Activated CD8-positive, alpha-beta memory T cell treated with anti-CD3 and anti-CD28 coated beads, Interleukin-2, amount 50 U/mL, for 4 hours (primary cell): ENCODE measurements around the gene UCK2.

ENCODE experiments used
- DNase-seq: peaks from one replicate; pipeline ENCODE4 v3.0.0-alpha.2; 2020

Gene UCK2

DNA sequence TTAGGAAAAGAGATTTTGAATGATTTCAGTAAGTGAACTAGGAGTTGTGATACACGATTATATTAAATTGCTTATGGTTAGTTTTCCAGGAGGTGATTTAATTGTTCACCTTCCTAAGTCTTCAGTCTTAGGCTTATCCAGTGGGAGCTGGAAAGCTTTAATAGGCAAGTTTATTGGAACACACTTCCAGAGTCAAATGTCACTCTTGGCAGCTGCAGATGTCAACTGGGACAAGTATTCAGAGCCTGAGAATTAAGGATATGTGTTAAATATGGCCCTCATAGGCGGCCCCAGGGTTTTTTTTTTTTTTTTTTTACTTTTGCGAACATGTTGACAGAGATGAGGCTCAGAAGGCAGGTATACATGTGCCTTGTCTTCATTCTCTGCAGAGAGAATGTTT is 29.2 kb downstream of the UCK2 start:
- DNase-seq, result no peak

DNA sequence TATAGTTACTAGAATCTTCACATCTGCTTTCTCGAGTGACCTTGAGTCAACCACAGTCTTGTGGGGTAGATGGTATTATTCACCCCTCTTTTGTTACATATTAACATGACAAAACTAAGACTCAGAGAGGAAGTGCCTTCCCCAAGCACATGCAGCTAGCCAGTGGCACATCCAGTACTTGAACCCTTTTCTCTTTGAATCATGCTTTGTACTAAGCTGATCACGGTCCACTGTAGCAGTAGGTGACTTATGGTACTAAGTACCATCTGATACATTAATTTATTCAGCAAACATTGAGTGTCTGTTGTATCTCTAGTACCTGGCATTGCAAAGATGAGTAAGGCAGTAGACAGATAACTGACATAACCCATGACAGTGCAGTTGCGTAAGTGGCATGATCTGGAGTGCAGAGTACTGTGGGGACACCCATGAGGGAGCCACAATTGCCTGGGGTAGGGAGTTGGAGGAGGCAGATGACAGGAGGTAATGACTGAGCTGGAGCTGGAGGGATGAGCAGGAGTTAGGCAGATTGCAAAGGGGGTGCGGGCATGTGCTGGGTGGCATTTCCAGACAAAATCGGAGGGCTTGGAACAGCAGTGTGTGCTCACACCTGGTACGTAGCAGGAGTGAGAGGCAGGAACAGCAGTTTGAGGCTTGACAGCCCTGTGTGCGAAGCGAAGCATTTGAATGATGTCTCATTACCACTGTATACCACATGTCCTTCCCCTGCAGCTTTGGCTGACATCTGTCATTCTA is 29.8 kb downstream of the UCK2 start:
- DNase-seq, result no peak

DNA sequence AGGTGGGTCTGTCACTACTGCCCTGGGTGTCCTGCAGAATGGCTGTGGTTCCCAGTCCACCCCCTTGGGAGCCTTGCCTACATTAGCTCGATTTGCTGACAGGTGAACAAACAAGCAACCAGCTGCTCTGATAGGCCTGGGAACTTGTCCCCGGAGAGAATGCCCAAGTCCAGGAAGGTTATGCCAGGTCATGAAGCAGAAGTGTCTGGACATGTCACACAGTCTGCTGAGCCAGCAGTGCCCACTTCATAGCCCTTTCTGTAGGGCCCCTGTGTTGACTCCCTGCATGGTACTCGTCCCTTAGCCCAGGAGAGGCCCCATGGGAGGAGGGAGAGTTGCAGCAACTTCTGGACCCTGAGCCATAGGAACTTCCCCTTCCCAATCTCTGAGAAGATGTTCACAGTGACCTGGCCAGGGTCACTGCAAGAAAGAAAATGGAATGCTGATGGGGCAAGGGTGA is 31.0 kb downstream of the UCK2 start:
- no peak for DNase-seq

DNA sequence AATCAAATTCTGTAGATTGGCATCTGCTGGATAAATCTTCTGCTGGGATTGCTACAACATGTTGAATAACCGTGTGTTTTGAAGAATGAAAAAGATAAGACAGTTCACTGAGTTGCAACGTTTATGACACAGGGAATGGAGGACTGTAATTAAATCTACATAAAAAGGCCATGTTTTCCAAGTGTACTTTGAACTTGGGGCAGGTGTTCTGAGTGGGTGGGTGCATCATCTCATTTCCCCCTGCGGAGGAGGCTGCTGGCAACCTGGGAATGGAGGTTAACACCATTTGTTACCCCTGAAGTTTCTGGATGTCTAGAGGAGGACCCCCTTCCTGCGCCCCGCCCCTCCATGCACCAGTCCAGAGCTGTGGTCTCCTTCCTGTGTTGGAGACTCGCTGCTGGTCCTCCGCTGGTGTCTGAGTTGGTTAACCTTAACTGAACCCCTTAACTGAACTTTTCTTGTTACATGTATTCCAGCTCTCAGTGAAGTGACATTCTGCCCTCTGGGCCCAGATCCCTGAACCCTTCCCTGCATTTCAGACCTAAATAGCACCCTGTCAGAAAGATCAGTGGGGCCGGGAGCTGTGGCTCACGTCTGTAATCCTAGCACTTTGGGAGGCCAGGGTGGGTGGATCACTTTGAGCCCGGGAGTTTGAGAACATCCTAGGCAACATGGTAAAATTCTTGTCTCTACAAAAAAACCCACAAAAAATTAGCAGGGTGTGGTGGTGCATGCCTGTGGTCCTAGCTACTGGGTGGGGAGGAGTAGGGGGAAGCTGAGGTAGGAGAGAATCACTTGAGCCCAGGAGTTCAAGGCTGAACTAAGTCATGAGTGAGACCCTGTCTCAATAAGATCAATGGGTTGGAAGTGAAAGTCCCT is 31.8 kb downstream of the UCK2 start:
- no peak for DNase-seq

DNA sequence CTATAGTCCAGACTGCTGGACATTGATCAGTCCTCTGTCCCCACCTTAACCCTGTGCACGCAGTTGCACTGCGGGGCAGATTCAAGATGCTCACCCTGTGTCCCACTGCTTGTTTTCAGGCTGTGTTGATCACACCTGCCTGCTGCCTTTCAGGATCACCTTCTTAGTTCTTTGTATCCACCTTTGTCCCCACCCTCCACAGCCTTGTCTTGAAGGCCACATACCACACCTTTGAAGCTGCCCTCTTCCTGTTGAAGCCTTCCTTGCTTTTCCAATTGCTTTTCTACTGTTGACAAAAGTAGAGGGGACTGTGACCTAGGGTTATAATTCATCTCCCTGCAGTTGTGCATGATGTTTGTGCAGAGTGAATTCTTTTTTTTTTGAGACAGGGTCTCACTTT is 32.7 kb downstream of the UCK2 start:
- DNase-seq, result no peak

DNA sequence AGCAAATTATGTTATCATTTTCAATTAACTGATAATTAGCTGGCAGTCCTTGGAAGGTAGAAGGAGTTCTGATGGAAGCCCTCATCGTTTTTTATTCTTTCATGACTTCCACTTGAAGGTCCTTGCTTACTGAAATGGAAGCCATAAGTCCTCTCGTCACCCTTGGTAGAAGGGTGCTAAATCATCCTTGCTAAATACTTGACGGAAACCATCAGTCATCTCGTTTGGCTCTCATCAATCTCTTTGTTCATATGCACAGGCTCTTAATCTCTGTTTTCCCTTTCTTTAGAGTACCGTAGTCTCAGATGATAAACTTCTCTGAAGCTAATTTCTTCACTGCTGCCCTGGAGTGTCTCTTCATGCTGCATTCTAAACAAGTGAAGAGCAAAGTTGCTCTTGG is 34.5 kb downstream of the UCK2 start:
- no peak for DNase-seq

DNA sequence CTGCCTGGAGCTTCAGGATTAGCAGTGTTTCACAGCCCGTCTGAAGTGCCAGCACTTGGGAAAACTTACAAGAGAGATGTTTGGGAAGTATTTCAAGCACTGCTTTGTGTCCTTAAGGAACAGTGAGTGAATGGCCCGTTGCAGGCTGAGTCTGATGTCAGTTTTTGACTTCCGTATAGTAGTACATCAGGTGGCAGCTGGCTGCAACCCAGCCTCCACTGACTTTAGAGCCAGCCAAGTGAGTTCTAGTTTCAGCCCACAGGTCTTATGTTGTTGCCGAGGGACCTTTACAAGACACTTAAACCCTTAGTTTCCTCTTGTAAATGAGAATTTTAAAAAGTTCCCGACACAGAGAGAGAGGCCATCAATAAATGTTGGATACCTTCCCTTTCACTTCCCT is 35.0 kb downstream of the UCK2 start:
- DNase-seq, result no peak

DNA sequence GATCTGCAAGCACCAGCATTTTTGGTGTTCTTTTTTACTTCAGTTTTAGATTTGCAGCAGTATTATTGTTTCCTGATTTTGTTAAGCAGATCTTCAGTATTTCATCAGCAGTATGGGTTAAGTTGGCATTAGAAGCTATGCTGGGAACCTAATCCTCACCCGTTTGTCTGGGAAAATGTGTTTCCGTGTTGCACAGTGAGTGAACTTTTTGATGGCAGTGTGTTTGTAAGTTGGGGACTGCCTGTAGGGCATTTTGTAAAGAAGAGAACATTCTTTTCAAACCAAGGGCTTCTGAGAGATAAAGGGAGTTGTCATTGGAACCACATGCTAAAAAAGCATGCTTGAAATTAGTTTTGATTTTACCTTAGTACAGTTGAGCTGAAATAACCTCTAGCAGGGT is 35.9 kb downstream of the UCK2 start:
- DNase-seq, result no peak

DNA sequence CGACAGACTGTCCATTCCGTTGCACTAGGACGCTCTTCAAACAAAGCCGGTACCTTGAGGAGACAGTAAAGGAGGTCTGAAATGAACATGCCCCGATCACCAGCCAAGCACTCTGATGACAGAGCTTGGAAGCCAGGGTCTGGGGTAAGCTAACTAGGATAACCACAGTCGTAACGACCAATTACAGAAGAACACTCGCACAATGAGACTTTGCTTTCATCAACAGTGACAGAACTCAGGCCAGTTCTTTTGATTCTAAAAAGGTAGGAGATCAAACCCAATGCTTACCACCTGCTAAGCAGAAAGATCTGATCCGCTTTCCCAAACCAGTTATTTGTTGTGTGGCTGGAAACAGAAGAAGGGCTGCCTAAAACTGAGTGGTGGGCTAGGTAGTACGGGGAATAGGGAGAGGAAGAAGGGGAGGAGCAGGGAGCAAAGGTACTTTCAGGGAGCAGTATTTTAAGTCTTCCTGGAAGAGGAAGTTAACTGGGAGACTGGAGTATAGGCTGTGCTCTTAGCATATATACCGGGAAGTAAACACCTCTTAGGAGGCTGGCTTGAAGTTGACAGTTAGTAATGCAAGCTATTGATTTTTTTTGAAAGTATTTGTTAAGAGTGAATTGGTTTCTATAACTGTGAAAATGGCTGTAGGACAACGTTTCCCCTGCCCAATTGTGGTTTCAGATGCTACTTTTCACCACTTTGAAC is 38.4 kb downstream of the UCK2 start:
- DNase-seq, result no peak

DNA sequence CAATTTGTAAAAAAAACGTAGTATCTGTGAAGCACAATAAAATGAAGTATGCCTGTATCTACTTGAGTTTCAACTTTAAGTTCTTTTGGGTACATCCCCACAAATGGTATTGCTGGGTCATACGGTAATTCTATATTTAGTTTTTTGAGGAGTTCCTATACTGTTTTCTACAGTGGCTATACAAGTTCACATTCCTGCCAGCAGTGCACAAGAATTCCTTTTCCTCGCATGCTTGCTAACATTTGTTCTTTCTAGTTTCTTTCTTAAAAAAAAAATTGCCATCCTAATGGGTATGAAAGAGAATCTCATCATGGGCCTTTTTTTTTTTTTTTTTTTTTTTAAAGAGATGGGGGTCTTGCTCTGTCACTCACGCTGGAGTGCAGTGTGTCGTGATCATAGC is 41.9 kb downstream of the UCK2 start:
- DNase-seq, result no peak

DNA sequence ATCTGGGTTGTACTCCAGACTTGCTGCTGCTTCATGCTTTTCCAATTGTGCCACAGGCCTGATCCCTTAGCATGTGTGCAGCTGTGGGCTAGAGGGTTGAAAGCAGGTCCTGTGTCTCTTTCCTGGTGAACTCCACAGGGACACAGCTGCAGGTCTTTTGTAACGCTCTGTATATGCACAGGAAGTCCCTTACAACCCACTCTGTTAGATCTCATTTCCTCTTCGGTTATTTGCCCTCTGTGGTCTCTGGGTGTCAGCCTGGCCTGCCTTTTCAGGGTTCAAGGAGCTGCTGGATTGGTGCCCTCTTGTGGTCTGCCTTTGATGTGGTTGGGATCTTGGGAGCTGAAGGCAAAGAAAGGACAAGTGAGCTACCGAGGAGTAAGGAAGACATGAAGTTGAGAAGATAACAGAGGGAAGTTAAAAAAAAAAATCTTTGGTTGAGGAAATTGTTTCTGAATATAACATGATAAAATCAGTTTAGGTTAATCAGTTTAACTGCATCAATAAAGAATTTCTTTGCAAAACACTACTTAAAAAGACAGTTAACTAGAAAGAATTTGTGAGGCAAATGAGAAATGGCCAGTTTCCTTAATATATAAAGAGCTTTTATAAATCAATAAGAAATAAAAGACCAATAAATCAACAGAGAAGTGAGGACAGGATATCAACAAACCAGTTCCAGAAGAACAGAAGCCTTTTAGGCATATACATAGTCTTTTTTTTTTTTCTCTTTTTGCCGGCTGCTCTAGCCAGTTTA is 44.1 kb downstream of the UCK2 start:
- DNase-seq, result peak; percentile 49

DNA sequence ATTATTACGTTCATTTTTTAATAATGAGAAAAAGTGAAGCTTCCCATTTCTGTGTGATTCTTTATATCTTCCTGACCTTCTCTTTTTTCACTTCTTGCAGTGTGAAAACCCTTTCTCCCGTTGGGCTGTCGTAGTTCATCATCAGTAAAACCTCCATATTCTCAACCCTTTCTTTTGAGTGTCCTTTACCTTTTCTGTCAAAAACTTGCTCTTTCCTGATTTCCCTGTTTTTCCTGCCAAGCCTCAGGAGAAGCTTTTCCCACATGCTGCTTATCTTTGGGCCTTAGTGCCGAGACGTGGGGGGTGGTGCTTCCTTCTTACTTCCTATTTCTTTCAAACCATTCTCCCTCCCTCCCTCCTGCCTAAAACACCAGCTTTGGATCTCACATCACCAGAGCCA is 46.1 kb downstream of the UCK2 start:
- DNase-seq, result no peak

DNA sequence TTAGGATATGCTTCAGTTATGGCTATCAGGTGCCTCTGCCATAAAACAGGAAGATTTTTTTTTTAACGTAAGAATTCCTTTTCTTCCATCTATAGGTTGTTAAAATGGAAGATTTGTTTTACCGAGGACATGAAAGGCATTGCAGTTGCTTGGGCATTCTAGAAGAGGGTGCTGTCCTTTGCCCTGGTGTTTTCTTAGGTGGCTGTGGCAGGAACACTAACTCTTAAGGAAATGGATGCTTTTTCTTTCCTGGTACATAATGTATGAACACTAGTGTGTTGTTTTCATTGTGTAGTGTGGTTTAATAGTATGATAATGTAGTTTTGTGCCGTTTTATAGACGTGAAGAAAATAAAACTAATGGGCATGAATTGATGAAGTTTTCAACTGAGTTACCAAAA is 47.2 kb downstream of the UCK2 start:
- no peak for DNase-seq

DNA sequence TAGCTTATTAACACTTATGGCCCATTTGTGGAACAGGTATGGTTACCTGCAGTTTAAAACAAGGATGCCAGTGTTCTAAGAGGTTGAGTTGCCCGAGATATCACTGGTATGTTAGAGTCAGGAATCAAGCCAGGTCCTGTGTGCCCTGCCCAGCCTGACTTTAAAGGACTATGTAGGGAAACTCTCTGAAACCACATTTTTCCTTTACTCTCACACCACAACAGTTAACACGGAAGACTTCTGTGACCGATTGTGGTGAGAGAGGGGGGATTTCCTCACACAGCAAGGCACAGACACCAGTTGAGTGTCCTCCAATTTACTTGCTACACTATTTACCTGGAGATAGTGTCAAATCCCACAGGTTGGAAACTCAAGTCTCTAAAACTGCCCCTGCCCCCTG is 47.8 kb downstream of the UCK2 start:
- no peak for DNase-seq

DNA sequence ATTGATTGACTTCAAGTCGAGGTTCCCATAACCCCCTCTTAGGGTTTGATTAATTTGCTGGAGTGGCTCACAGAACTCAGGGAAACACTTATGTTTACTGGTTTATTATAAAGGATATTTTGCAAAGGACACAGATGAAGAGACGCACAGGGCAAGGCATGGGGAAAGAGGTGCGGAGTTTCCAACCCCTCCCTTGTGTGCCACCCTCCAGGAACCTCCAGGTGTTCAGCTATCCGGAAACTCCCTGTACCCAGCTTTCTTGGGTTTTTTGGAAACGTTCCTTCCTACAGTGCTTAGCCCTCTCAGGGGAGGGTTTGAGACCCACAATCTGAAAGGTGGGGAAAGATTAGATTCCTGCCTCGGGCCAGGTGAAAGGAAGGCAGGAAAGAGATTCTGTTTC is 48.2 kb downstream of the UCK2 start:
- no peak for DNase-seq

DNA sequence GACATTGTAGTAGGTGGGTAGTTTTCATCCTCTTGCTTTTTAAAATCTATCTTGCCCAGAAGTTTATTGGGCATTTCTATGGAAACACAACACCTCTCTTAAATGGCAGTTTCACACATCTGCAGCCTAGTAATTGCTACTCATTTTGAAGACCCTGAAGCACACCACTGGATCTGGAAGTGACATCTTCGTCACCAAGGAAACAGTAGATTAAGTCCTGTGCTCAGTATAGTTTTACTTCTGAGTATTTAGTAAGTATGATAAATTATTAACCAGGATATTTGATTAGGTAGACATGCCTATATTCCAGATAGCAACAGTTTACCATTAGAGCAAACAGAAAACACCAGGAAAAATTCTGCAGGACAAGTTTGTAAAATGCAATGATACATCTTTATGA is 48.7 kb downstream of the UCK2 start:
- DNase-seq, result no peak

DNA sequence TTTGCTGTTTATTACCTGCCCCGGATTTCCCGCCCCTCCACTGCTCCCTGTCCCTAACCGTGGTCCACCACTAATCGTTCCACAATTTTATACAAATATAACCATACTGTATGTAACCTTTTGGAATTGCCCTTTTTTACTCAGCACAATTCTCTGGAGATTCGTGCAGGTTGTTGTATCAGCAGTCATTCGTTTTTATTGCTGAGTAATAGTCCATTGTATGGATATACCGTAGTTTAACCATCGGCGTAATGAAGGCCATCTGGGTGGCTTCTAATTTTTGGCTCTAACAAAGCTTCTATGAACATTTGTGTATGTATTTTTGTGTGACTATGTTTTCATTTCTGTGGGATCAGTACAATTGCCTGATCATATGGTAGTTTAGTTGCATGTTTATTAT is 50.0 kb downstream of the UCK2 start:
- DNase-seq, result no peak

DNA sequence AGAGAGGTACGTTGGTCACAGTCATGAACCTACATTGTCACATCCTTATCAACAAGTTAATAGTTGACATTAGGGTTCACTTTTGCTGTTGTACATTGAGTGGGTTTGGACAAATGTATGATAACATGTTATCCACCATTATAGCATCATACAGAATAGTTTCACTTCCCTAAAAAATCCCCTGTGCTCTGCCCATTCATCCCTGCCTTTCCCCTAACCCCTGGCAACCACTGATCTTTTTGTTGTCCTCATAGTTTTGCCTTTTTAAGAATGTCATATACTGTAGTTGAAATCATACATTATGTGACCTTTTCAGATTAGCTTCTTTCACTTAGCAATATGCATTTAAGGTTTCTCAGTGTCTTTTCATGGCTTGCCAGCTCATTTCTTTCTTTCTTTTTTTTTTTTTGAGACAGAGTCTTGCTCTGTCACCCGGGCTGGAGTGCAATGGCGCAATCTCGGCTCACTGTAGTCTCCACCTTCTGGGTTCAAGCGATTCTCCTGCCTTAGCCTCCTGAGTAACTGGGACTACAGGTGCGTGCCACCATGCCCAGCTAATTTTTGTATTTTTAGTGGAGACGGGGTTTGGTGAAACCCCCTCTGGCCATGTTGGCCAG is 50.6 kb downstream of the UCK2 start:
- DNase-seq, result no peak

DNA sequence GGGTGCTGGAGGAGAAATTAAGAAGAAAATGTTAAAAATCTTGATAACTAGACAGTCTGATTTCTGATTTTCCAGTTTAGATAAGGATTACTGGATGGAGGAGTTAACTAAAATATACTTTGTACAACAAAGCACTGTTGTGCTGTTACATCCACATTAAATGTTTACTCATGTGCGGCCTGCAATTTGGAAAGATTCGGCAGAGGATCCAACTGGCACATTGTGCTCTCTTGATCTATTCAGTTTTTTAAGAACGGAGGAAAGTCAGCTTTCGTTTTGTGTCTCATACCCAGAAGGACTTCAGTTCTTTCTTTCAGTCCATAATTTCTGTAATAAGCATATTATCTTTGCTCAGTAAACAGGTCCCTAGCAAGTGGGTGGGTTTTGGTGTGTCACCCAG is 52.5 kb downstream of the UCK2 start:
- DNase-seq, result no peak

DNA sequence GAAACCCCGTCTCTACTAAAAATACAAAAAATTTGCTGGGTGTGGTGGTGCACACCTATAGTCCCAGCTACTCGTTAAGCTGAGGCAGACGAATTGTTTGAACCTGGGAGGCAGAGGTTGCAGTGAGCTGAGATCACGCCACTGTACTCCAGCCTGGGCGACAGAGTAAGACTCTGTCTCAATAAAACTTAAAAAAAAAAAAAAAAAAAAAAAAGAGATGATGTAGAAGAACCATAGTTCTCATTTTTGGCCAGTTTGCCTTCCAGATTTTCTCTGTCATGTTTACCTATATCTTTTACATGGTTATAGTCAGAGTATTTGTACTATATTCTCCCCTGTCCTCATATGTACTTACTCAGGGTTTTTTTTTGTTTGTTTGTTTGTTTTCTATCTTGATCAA is 53.6 kb downstream of the UCK2 start:
- DNase-seq, result no peak

DNA sequence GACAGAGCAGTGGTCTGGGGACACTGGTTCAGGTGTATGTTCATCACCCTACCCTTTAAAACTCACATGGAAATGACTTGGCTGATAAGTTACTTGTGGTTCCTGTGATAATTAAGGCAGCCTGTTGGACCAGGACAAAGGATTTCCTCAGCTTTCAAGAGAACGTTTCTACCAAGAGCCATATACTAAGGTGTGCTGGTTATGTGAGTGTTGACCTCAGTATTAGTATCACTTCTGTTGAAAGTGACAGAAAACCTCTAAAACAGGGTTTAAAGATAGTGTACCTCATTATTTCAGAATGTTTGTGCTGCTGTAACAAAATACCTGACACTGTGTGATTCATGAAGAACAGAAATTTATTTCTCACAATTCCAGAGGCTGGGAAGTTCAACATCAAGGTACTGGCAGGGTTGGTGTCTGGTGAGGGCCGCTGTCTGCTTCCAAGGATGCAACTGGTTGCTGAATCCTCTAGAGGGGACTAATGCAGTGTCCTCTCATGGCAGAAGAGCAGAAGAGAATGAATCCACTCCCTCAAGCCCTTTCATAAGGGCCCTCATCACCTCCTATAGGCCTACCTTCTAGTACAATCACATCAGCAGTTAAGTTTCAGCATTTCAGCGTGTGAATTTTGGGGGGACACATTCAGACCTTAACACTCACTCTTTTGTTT is 54.9 kb downstream of the UCK2 start:
- no peak for DNase-seq

DNA sequence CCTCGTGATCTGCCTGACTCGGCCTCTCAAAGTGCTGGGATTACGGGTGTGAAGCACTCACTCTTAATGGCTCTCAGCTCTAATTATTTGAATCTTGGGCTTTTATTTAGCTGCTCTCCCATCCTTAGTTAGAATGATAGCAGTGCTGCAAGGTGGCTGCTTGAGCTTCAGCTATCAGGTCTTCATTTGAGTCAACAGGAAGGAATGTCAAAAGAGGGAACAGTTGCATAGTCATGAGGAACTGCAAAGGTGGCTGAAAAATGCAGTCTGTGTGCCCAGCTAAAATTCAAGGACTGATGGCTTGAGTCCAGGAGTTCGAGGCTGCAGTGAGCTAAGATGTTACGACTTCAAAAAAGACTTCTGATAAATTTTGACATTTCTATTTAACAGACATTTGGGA is 55.6 kb downstream of the UCK2 start:
- DNase-seq, result no peak
